Psoas muscle (tissue), 8 donors: ENCODE data around the gene SLITRK5. TPM values are rescaled to one million over a fixed set of nuclear protein-coding genes. Genes with fewer than 3 reads are reported as not detected.

Source experiments
- ATAC-seq, 4 donors: fragments of 200-7000 bp; cut with Tn5 transposase; one replicate each; pipeline ENCODE4 v1.9.1; 2020; ENCODE audit warnings: moderate library complexity in 3 of 4, mild to moderate bottlenecking in 2 of 4
- DNase-seq, 2 donors: peaks; one replicate each; pipeline ENCODE4 v3.0.0-alpha.2; 2020
- H3K27ac ChIP-seq: fragments of 200-600 bp; one replicate; pipeline ENCODE4 v1.8.0; 2022
- H3K27me3 ChIP-seq, 3 donors: fragments of 200-600 bp in 1 of 3; one replicate each; pipeline versions ENCODE4 v1.6.1 to v1.8.0; 2013 to 2022; ENCODE audit warnings: low read length in 2 of 3, mild to moderate bottlenecking in 2 of 3, moderate library complexity in 1 of 3; ENCODE audit not compliant: insufficient read depth in 3 of 3
- H3K36me3 ChIP-seq, 2 donors: fragments of 200-600 bp in 1 of 2; one replicate each; pipeline versions ENCODE4 v1.6.1 to v1.8.0; 2013 to 2022; ENCODE audit warnings: low read depth in 1 of 2, mild to moderate bottlenecking in 1 of 2, moderate library complexity in 1 of 2; ENCODE audit not compliant: insufficient read depth in 1 of 2
- H3K4me1 ChIP-seq: fragments of 200-600 bp; one replicate; pipeline ENCODE4 v1.8.0; 2022
- H3K4me3 ChIP-seq: fragments of 200-600 bp; one replicate; pipeline ENCODE4 v1.8.0; 2022; ENCODE audit warnings: mild to moderate bottlenecking
- H3K9me3 ChIP-seq: fragments of 200-600 bp; one replicate; pipeline ENCODE4 v1.8.0; 2022
- WGBS, 3 donors: extraction: QIAGEN DNeasy Blood & Tissue Kit; methylation state at CpG; one replicate each; pipeline versions ENCODE4 v1.1.6 to v1.1.7; 2013; 5-methylcytosine and 5-hydroxymethylcytosine counted together
- intact Hi-C, 2 donors: fragments of 100-400 bp; cut with DNase I; formaldehyde crosslinking; loops; one replicate each; pipeline versions ENCODE4 v1.11.0 to v1.14.2; 2022
- polyA plus RNA-seq, 3 donors: library from polyadenylated mRNA; stranded (reverse); fragments of 200-250 nt; gene quantifications; one replicate each; pipeline ENCODE4 v1.2.3, GENCODE V29; 2013
- total RNA-seq, 4 donors: library from RNA; stranded (reverse); fragmentation: NEBNext Ultra II Directional in 2 of 4; extraction: Animal tissue kit (Norgen Biotek cat#: 25700) in 2 of 4; gene quantifications; one replicate each; pipeline versions ENCODE4 v1.2.1 to v1.2.4, GENCODE V29; 2021 to 2023
- TF ChIP-seq, protein P1 (sequence below): fragments of 200-600 bp; IDR thresholded peaks from one replicate; pipeline ENCODE4 v1.8.0; 2022; ENCODE audit warnings: antibody characterized with exemption
- donor health status: healthy with polysubstance abuse.
- donor health status: DM: no; HTN: no; CAD: no; lungs with moderate emphysema.
- donor health status: Bipolar disorder and iron deficiency.
- donor health status: healthy.
- donor health status: DM: yes; HTN: yes; CAD: no.
- donor health status: DM: no; HTN: no; CAD: no.
- donor health status: DM: no; HTN: no; CAD: no.
- donor health status: DM: yes; HTN: yes; CAD: no.

Gene SLITRK5
- total and polyA plus RNA-seq, 7 donors, result 0.01 to 0.11 (median 0.02) TPM; not detected in 1

DNA sequence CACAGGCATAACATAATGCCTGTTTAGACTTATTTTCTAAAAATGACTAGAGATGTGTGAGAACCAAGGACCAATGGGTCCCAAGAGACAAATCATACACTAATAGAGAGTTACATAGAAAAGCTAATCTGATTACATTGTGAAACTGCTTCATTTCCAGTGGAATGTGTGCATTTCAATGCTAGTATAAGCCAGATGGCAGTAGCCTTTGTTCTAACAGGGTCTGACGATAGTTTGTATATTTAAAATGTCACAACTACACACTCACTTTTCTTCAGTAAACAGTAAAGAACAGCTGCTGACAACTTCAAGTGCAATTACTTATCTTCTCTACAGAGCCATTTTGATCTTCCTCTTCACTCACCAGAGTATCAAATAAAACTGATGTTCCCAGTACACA, 4.3 kb upstream of the SLITRK5 start:
- peaks cover 0 to 13% (median 2%) of the 10 kb centered on the region in 3 donors for H3K27me3 ChIP-seq
- H3K9me3 ChIP-seq, result no peaks in the 10 kb centered on the region
- WGBS, 3 donors, result 53 to 59% (median 59%) methylated on average over 1 of the region's 1 CpG
- TF ChIP-seq, protein P1, sequence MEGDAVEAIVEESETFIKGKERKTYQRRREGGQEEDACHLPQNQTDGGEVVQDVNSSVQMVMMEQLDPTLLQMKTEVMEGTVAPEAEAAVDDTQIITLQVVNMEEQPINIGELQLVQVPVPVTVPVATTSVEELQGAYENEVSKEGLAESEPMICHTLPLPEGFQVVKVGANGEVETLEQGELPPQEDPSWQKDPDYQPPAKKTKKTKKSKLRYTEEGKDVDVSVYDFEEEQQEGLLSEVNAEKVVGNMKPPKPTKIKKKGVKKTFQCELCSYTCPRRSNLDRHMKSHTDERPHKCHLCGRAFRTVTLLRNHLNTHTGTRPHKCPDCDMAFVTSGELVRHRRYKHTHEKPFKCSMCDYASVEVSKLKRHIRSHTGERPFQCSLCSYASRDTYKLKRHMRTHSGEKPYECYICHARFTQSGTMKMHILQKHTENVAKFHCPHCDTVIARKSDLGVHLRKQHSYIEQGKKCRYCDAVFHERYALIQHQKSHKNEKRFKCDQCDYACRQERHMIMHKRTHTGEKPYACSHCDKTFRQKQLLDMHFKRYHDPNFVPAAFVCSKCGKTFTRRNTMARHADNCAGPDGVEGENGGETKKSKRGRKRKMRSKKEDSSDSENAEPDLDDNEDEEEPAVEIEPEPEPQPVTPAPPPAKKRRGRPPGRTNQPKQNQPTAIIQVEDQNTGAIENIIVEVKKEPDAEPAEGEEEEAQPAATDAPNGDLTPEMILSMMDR, result no peak
- intact Hi-C loops, result no loop called here
- DNase-seq, result no peak
- no peak overlapping the region for H3K27ac ChIP-seq
- no peak for ATAC-seq
- no peak overlapping the region for H3K4me3 ChIP-seq
- H3K36me3 ChIP-seq, result no peaks in the 10 kb centered on the region
- peaks cover under 1% of the 10 kb centered on the region for H3K4me1 ChIP-seq

DNA sequence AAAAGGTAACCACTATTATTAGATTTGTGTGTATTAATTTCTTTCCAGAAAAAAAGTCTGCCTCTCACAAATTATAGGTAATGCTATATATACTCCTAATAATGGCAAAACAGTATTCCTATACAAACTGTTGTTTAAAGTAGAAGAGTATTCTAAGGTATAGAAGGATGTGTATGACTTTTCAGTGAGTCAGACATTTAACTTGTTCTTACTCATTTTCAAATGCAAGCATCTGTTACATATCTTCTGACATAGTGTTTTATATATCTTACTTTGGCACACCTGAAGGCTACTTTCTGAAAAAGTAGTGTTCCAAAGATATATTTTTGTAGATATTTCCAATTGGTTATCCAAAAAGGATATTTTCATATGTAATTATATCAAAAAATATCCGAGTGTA, 3.5 kb upstream of the SLITRK5 start:
- ATAC-seq (no peak), DNase-seq (no peak)
- H3K9me3 ChIP-seq, result no peaks in the 10 kb centered on the region
- WGBS, 3 donors, result 84 to 90% (median 89%) methylated on average over 1 of the region's 1 CpG
- TF ChIP-seq, protein P1, result no peak
- no peaks in the 10 kb centered on the region for H3K36me3 ChIP-seq
- H3K27ac ChIP-seq, result no peak overlapping the region
- intact Hi-C loops, result no loop called here
- no peak overlapping the region for H3K4me3 ChIP-seq
- H3K4me1 ChIP-seq, result peaks cover 5% of the 10 kb centered on the region
- peaks cover 0 to 21% (median 6%) of the 10 kb centered on the region in 3 donors for H3K27me3 ChIP-seq

DNA sequence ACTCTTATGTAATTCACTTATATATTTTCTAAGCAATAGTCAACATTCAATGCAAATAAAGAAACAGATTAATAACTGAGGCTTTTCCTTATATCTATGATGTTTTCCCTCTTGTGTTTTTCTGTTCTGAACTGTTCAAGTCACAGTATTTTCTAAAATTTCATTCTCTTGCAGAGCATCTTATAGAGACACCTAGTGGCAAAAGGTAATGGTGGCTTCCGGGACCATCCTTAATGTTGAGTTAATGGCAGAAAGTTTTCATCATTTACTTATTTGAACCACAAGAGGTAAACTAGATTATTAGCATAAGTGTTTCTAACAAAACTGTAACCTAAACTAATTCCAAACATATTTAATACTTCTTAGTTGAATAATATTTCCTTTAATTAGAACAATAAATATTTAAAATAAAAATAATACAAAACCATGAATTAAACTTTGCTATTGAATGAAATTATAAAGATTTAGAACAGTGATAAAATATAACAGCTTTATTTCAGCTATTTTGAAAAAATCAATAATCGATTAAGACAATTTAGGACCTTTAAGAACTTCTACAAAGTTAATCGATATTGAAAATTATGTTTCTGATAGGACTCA, 1.7 kb upstream of the SLITRK5 start:
- Histone ChIP-seq H3K4me1 (peaks cover 5% of the 10 kb centered on the region), H3K27me3 (peaks cover 0 to 37% (median 14%) of the 10 kb centered on the region in 3 donors), H3K36me3 (no peaks in the 10 kb centered on the region), H3K4me3 (no peak overlapping the region), H3K9me3 (no peaks in the 10 kb centered on the region), H3K27ac (no peak overlapping the region)
- intact Hi-C loops, result no loop called here
- DNase-seq (no peak), ATAC-seq (no peak)
- 40 to 47% (median 41%) methylated on average over 3 of the region's 3 CpGs for WGBS, 3 donors
- TF ChIP-seq, protein P1, result no peak

DNA sequence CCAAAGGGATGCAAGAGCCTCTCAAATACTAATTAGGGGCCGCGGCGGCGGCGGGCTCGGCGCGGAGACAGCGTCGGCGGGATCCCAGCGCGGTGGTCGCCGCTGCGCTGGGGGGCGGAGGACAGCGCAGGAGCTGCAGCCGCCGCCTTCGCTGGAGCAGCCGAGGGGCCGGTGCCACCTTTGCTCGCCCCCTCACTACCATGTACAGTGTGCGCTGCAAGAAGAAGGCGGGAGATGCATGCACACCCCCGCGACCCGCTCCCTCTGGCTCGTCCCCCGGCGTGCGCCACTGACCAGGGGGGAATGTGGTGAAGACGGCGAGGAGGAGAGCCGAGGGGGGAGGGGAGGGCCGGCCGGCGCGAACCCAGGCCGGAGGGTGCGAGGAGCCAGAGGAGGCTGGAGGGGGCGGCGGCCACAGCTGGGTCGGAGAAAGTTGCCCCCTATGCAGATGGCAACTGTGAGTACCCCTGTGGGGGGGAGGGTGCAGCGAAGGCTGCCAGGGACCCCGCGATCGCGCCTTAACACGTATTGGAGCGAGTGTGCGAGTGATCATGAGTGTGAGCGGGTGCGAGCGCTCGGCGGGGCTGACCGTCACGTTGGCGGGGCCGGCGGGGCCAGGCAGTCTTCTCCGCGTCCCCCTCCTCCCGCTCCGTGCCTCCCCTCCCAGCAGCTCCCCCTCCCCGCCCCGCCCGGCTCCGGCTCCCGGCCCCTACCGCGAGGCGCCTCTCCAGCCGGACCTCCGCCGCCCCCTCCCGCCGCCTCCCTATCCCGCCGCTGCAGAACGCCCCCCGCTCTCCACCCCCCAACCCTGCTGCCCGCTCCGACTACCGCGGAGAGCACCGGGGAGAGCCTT, 808 bp downstream of the SLITRK5 start:
- TF ChIP-seq, protein P1, result no peak
- H3K27me3 ChIP-seq, result peaks cover 0 to 58% (median 16%) of the 10 kb centered on the region in 3 donors
- 1% methylated on average over 41 to 89 of the region's 89 CpGs for WGBS, 3 donors
- peak in 2 of 4 donors; percentile 12 to 32 for ATAC-seq
- H3K4me1 ChIP-seq, result peaks cover 5% of the 10 kb centered on the region
- no peaks in the 10 kb centered on the region for H3K36me3 ChIP-seq
- peak overlapping the region; percentile 65 for H3K4me3 ChIP-seq
- no peak overlapping the region for H3K27ac ChIP-seq
- DNase-seq, result peak in 1 of 2 donors; percentile 54
- intact Hi-C loops, result no loop called here
- no peaks in the 10 kb centered on the region for H3K9me3 ChIP-seq
